NOMO-1 (cell line): ENCODE results near the gene LZTR1.

Experiments used
- DNase-seq, 2 experiments: peaks; one replicate each; lab custom pipeline; 2025; ENCODE audit not compliant: unreplicated experiment in 2 of 2; lab: John Stamatoyannopoulos, UW

The LZTR1 gene

GRCh38 chr22:20979243-20979809, 2.8 kb upstream of the LZTR1 start:
- no peak for DNase-seq

GRCh38 chr22:20979940-20980453, 2.1 kb upstream of the LZTR1 start:
- no peak for DNase-seq

- no peak for DNase-seq
Observed at GRCh38 chr22:20980523-20980922, 1.6 kb upstream of the LZTR1 start.

GRCh38 chr22:20980938-20981722, 967 bp upstream of the LZTR1 start:
- no peak for DNase-seq

GRCh38 chr22:20982563-20982882, 426 bp downstream of the LZTR1 start:
- DNase-seq, result no peak

GRCh38 chr22:20983081-20983771, 1.1 kb downstream of the LZTR1 start:
- DNase-seq, result no peak

- DNase-seq, result no peak
Observed at GRCh38 chr22:20985720-20986119, 3.6 kb downstream of the LZTR1 start.

GRCh38 chr22:20986365-20986764, 4.3 kb downstream of the LZTR1 start:
- DNase-seq, result no peak

- no peak for DNase-seq
Observed at GRCh38 chr22:20987375-20987774, 5.3 kb downstream of the LZTR1 start.

GRCh38 chr22:20988573-20989322, 6.7 kb downstream of the LZTR1 start:
- DNase-seq, result no peak

- DNase-seq, result no peak
Observed at GRCh38 chr22:20989323-20990138, 7.4 kb downstream of the LZTR1 start.

GRCh38 chr22:20990184-20991180, 8.4 kb downstream of the LZTR1 start:
- no peak for DNase-seq

- DNase-seq, result no peak
Observed at GRCh38 chr22:20991252-20992055, 9.4 kb downstream of the LZTR1 start.

- no peak for DNase-seq
Observed at GRCh38 chr22:20992056-20992442, 10.0 kb downstream of the LZTR1 start.

- DNase-seq, result no peak
Observed at GRCh38 chr22:20992456-20993303, 10.6 kb downstream of the LZTR1 start.

GRCh38 chr22:20993304-20994127, 11.4 kb downstream of the LZTR1 start:
- DNase-seq, result no peak
